ENCODE measurements around the gene TUBG2. TPM values are rescaled to one million over a fixed set of nuclear protein-coding genes. Genes with fewer than 3 reads are reported as not detected.
"Not testable (repeated sequence)": the region's sequence is repeated elsewhere in the genome, so short reads cannot be mapped to it uniquely, and the experiment has no call there.

TUBG2 gene
- 10 to 100 TPM; 19.2 to 27.9 (median 26.1) TPM for total RNA-seq

DNA sequence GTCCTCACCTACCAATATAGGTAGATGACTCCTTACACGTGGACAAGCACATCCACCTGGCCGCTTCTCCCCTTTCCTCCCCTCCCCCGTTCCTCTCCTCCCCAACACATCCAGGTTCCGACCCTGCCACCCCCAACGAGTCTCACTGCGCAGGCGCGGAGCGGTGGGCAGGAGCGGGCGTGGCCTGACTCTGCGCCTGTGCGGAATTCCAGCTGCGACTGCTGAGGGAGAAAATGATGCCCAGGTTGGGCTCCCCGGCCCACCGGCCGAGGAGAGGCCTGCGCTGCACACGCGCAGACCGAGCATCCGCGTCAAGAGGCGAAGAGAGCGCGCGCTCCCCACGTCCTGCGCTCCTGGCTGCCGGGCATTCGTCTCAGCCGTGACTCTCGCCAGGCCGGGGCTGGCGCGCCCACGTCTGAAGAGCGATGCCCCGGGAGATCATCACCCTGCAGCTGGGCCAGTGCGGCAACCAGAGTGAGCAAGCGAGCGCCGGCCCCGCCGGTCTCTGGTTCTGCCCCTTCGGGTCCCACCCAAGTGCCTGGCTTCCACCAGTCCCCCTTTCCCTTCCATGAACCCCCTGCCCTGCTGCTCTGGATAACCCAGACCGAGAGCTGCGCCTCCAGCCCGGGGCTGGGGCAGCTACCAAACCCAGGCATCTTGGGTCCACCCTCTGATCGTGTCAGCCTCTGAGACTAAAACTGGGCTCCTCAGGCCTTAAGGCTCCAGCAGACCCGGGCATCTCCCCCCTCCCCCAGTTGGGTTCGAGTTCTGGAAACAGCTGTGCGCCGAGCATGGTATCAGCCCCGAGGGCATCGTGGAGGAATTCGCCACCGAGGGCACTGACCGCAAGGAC lies at the start of gene TUBG2:
Gene TUBG2 (plus strand): TSS at position 206 of the 853 bp plus-strand sequence. CDS start 220 bp downstream, at position 426.
- intact Hi-C loops (cut with DNase I; ENCODE audit: low total_unique reads) = no loop called here
- Histone ChIP-seq H3K27me3 (no peaks in the 10 kb centered on the region), H3K36me3 (no peaks in the 10 kb centered on the region), H3K4me3 (peak within 1 kb of the TSS; percentile 52 to 69 (median 64)), H3K9me3 (no peaks in the 10 kb centered on the region), H3K27ac (peak within 1 kb of the TSS; percentile 72 to 83), H3K4me1 (peaks cover 0 to 4% of the 10 kb centered on the region in 2 donors)
- TF ChIP-seq POLR2A (IDR thresholded peaks at IDR 0.05) (peak; percentile 23), CTCF (IDR thresholded peaks at IDR 0.05) (no peak), POLR2AphosphoS5 (IDR thresholded peaks at IDR 0.05) (peak in 1 of 3 donors; percentile 45)
- DNase-seq (ENCODE audit: low spot score in 2 of 2) = peak; percentile 77 to 81

DNA sequence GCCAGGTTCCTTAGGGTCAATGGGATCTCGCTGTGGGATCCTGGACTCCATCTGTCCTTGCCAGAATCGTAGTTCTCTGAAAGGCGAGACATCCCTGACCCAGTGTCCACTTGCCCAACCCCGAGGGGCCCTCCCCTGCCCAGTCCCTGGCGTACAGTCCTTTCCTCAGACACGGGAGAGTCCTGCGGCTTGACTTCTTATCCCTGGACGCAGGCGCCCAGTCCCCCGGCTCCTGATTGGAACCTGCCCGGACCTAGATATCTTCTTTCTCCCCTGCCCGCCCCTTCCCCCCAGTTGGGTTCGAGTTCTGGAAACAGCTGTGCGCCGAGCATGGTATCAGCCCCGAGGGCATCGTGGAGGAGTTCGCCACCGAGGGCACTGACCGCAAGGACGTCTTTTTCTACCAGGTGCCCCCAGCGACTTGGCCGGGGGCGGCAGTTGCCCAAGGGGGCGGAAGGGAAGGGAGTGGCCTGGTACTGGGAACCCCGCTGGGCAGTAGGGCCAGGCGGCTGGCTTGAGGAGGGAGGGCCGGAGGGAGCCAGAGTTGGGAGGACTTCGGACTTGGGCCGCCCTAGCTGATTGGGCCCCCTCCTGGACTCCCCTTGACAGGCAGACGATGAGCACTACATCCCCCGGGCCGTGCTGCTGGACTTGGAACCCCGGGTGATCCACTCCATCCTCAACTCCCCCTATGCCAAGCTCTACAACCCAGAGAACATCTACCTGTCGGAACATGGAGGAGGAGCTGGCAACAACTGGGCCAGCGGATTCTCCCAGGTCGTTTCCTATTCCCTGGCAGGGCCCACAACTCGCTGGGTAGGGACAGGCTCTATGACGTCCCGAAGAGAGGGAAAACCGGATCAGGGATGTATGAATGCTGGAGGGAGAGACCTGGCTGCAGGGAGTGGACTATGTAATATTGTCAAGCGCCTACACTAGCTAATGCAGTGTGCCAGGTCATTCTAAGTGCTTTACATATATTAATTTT lies 49.0 kb upstream of the TUBG2 start:
- not testable (repeated sequence) for H3K36me3 ChIP-seq, H3K4me1 ChIP-seq, H3K9me3 ChIP-seq, H3K27me3 ChIP-seq
- Histone ChIP-seq H3K4me3 (peak overlapping the region; percentile 71 to 92 (median 83)), H3K27ac (peak overlapping the region; percentile 92 to 94)
- DNase-seq (ENCODE audit: low spot score in 2 of 2) = peak in 1 of 2 donors; percentile 24
- intact Hi-C loops (cut with DNase I; ENCODE audit: low total_unique reads) = loop anchor here (1.0 kb wide), 1 partner anchor 14 kb away; no protein-coding TSS in a partner anchor

DNA sequence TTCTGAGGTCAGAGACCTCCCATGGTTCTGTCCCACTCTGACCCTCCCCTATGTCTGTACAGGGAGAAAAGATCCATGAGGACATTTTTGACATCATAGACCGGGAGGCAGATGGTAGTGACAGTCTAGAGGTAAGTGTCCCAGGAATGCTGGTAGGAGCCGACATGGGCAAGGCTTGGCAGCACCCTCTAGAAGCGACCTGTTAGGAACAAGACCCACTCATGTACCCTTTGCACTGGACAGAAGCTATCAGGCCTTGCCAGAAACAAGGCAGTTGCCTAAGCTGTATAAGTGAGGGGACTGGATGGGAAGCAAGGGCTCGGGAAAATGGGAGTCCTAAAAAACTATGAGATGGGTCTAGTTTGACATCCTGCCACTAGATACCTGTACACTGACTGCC lies 47.1 kb upstream of the TUBG2 start:
- H3K36me3 ChIP-seq = no peaks in the 10 kb centered on the region

GRCh38 chr17:42613699-42614295 lies 45.3 kb upstream of the TUBG2 start:
- intact Hi-C loops (cut with DNase I; ENCODE audit: low total_unique reads) = no loop called here
- DNase-seq (ENCODE audit: low spot score in 2 of 2) = no peak
- H3K4me3 ChIP-seq = no peak overlapping the region
- no peak overlapping the region for H3K27ac ChIP-seq
- no peaks in the 10 kb centered on the region for H3K36me3 ChIP-seq
- no peaks in the 10 kb centered on the region for H3K9me3 ChIP-seq
- H3K4me1 ChIP-seq = no peaks in the 10 kb centered on the region
- H3K27me3 ChIP-seq = no peaks in the 10 kb centered on the region
- TF ChIP-seq POLR2AphosphoS5 (IDR thresholded peaks at IDR 0.05) (no peak), CTCF (IDR thresholded peaks at IDR 0.05) (no peak), POLR2A (IDR thresholded peaks at IDR 0.05) (no peak)

More for the DNA sequence above, 47.1 kb upstream of the TUBG2 start:
- H3K4me3 ChIP-seq = no peak overlapping the region
- no peaks in the 10 kb centered on the region for H3K9me3 ChIP-seq
- H3K4me1 ChIP-seq = peaks cover 0 to 2% of the 10 kb centered on the region in 2 donors
- no peak for DNase-seq (ENCODE audit: low spot score in 2 of 2)
- H3K27me3 ChIP-seq = no peaks in the 10 kb centered on the region
- H3K27ac ChIP-seq = no peak overlapping the region
- TF ChIP-seq POLR2AphosphoS5 (IDR thresholded peaks at IDR 0.05) = no peak
- TF ChIP-seq POLR2A (IDR thresholded peaks at IDR 0.05) = no peak
- intact Hi-C loops (cut with DNase I; ENCODE audit: low total_unique reads) = no loop called here

GRCh38 chr17:42617956-42618431 lies 41.1 kb upstream of the TUBG2 start:
- Histone ChIP-seq H3K27me3 (no peaks in the 10 kb centered on the region), H3K9me3 (no peaks in the 10 kb centered on the region), H3K4me1 (no peaks in the 10 kb centered on the region), H3K27ac (peak overlapping the region; percentile 5 to 52), H3K4me3 (no peak overlapping the region), H3K36me3 (no peaks in the 10 kb centered on the region)
- no peak for TF ChIP-seq POLR2AphosphoS5 (IDR thresholded peaks at IDR 0.05)
- TF ChIP-seq CTCF (IDR thresholded peaks at IDR 0.05) = no peak
- no peak for TF ChIP-seq POLR2A (IDR thresholded peaks at IDR 0.05)
- intact Hi-C loops (cut with DNase I; ENCODE audit: low total_unique reads) = loop anchor here (2.0 kb wide), 1 partner anchor 59 kb away; the partner anchor contains the start of gene PLEKHH3
- no peak for DNase-seq (ENCODE audit: low spot score in 2 of 2)

All from breast epithelium (tissue), 4 donors.